Nephron (organoid): ENCODE data around the gene DCDC2C.

Source experiments
- H3K27ac Mint-ChIP-seq, 3 experiments: 2 replicates each; pipeline ENCODE4 v1.8.0; 2020; ENCODE audit warnings: mixed read lengths in 3 of 3, mild to moderate bottlenecking in 2 of 3, moderate library complexity in 1 of 3
- H3K27me3 Mint-ChIP-seq: 2 replicates; pipeline ENCODE4 v1.8.0; 2021; ENCODE audit warnings: low read depth, mild to moderate bottlenecking, moderate library complexity, mixed read lengths
- H3K36me3 Mint-ChIP-seq: 2 replicates; pipeline ENCODE4 v1.8.0; 2020; ENCODE audit warnings: low read depth, mixed read lengths
- H3K4me1 Mint-ChIP-seq: 2 replicates; pipeline ENCODE4 v1.8.0; 2020; ENCODE audit warnings: mixed read lengths
- H3K4me3 Mint-ChIP-seq, 3 experiments: 2 replicates each; pipeline ENCODE4 v1.8.0; 2020; ENCODE audit warnings: mild to moderate bottlenecking in 3 of 3, mixed read lengths in 3 of 3, moderate library complexity in 2 of 3
- H3K9me3 Mint-ChIP-seq: 2 replicates; pipeline ENCODE4 v1.8.0; 2020; ENCODE audit warnings: mixed read lengths
- CTCF ChIP-seq, 3 experiments: fragments of 200-600 bp; sonication (generic); IDR thresholded peaks; one replicate each; pipeline ENCODE4 v1.5.0; 2021; ENCODE audit warnings: antibody characterized with exemption in 3 of 3; ENCODE audit not compliant: unreplicated experiment in 3 of 3

DCDC2C gene

GRCh38 chr2:3682811-3683210, 20.6 kb upstream of the DCDC2C start:
- no peak overlapping the region for H3K27ac Mint-ChIP-seq
- H3K9me3 Mint-ChIP-seq, result peaks cover 2% of the 10 kb centered on the region
- H3K36me3 Mint-ChIP-seq, result no peaks in the 10 kb centered on the region

GRCh38 chr2:3683748-3684454, 19.5 kb upstream of the DCDC2C start:
- no peak for TF ChIP-seq CTCF (IDR thresholded peaks at IDR 0.05; ENCODE audit: unreplicated experiment in 3 of 3)
- H3K36me3 Mint-ChIP-seq, result no peaks in the 10 kb centered on the region
- H3K4me3 Mint-ChIP-seq, result no peak overlapping the region
- peaks cover 10% of the 10 kb centered on the region for H3K27me3 Mint-ChIP-seq
- no peak overlapping the region for H3K27ac Mint-ChIP-seq
- peaks cover 6% of the 10 kb centered on the region for H3K9me3 Mint-ChIP-seq
- no peaks in the 10 kb centered on the region for H3K4me1 Mint-ChIP-seq

More at GRCh38 chr2:3682811-3683210, 20.6 kb upstream of the DCDC2C start:
- H3K27me3 Mint-ChIP-seq, result peaks cover 11% of the 10 kb centered on the region
- no peaks in the 10 kb centered on the region for H3K4me1 Mint-ChIP-seq
- no peak overlapping the region for H3K4me3 Mint-ChIP-seq
- TF ChIP-seq CTCF (IDR thresholded peaks at IDR 0.05; ENCODE audit: unreplicated experiment in 3 of 3), result no peak

- TF ChIP-seq CTCF (IDR thresholded peaks at IDR 0.05; ENCODE audit: unreplicated experiment in 3 of 3), result no peak
- peaks cover 20% of the 10 kb centered on the region for H3K9me3 Mint-ChIP-seq
- H3K27ac Mint-ChIP-seq, result no peak overlapping the region
- H3K36me3 Mint-ChIP-seq, result no peaks in the 10 kb centered on the region
- H3K4me3 Mint-ChIP-seq, result no peak overlapping the region
- no peaks in the 10 kb centered on the region for H3K4me1 Mint-ChIP-seq
- H3K27me3 Mint-ChIP-seq, result peaks cover 14% of the 10 kb centered on the region
Measured at GRCh38 chr2:3689998-3690748, 13.2 kb upstream of the DCDC2C start.

GRCh38 chr2:3692375-3692774, 11.0 kb upstream of the DCDC2C start:
- H3K4me3 Mint-ChIP-seq, result no peak overlapping the region
- H3K4me1 Mint-ChIP-seq, result no peaks in the 10 kb centered on the region
- peak; percentile 53 to 60 (median 56) for TF ChIP-seq CTCF (IDR thresholded peaks at IDR 0.05; ENCODE audit: unreplicated experiment in 3 of 3)
- H3K27ac Mint-ChIP-seq, result no peak overlapping the region
- H3K9me3 Mint-ChIP-seq, result peaks cover 19% of the 10 kb centered on the region
- no peaks in the 10 kb centered on the region for H3K36me3 Mint-ChIP-seq
- peaks cover 14% of the 10 kb centered on the region for H3K27me3 Mint-ChIP-seq

GRCh38 chr2:3696545-3696944, 6.8 kb upstream of the DCDC2C start:
- Mint-ChIP-seq H3K4me3 (no peak overlapping the region), H3K27ac (no peak overlapping the region), H3K36me3 (no peaks in the 10 kb centered on the region), H3K9me3 (peaks cover 5% of the 10 kb centered on the region), H3K4me1 (no peaks in the 10 kb centered on the region), H3K27me3 (peaks cover 17% of the 10 kb centered on the region)
- no peak for TF ChIP-seq CTCF (IDR thresholded peaks at IDR 0.05; ENCODE audit: unreplicated experiment in 3 of 3)
